ENCODE results near the gene HELZ2. TPM values are rescaled to one million over a fixed set of nuclear protein-coding genes. Genes with fewer than 3 reads are reported as not detected.

HELZ2 gene
- total and polyA plus RNA-seq, 2 experiments from 2014 or later, result 5.2 to 48.9 TPM

DNA sequence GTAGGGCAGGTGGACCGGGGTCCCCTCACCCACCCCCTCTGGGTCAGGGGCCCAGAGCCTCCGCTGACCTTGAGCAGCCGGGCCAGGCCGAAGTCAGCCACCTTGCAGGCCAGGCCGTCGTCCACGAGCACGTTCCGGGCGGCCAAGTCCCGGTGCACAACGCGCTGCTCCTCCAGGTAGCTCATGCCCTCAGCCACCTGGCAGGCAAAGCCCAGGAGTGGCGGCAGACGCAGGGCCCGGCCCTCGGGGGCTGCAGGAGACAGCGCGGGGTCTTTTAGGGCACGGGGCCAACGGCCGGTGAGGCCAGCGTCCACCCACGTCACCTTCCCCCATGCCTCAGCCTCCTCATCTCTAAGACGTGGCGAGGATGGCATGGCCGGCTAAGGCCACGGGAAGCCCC lies 32.7 kb downstream of the HELZ2 start (continued):
- TF ChIP-seq, protein P1, sequence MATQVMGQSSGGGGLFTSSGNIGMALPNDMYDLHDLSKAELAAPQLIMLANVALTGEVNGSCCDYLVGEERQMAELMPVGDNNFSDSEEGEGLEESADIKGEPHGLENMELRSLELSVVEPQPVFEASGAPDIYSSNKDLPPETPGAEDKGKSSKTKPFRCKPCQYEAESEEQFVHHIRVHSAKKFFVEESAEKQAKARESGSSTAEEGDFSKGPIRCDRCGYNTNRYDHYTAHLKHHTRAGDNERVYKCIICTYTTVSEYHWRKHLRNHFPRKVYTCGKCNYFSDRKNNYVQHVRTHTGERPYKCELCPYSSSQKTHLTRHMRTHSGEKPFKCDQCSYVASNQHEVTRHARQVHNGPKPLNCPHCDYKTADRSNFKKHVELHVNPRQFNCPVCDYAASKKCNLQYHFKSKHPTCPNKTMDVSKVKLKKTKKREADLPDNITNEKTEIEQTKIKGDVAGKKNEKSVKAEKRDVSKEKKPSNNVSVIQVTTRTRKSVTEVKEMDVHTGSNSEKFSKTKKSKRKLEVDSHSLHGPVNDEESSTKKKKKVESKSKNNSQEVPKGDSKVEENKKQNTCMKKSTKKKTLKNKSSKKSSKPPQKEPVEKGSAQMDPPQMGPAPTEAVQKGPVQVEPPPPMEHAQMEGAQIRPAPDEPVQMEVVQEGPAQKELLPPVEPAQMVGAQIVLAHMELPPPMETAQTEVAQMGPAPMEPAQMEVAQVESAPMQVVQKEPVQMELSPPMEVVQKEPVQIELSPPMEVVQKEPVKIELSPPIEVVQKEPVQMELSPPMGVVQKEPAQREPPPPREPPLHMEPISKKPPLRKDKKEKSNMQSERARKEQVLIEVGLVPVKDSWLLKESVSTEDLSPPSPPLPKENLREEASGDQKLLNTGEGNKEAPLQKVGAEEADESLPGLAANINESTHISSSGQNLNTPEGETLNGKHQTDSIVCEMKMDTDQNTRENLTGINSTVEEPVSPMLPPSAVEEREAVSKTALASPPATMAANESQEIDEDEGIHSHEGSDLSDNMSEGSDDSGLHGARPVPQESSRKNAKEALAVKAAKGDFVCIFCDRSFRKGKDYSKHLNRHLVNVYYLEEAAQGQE (IDR thresholded peaks at IDR 0.05; ENCODE audit: unreplicated experiment), result no peak
- TF ChIP-seq JUNB (IDR thresholded peaks at IDR 0.05; ENCODE audit: unreplicated experiment), result no peak
- no peak for TF ChIP-seq EZH2phosphoT487 (IDR thresholded peaks at IDR 0.05; ENCODE audit: unreplicated experiment)
- TF ChIP-seq, protein P2, sequence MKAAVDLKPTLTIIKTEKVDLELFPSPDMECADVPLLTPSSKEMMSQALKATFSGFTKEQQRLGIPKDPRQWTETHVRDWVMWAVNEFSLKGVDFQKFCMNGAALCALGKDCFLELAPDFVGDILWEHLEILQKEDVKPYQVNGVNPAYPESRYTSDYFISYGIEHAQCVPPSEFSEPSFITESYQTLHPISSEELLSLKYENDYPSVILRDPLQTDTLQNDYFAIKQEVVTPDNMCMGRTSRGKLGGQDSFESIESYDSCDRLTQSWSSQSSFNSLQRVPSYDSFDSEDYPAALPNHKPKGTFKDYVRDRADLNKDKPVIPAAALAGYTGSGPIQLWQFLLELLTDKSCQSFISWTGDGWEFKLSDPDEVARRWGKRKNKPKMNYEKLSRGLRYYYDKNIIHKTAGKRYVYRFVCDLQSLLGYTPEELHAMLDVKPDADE (IDR thresholded peaks at IDR 0.05), result no peak
- TF ChIP-seq ZNF114 (CRISPR knock-in tag; IDR thresholded peaks at IDR 0.05), result no peak
- TF ChIP-seq, protein P3, sequence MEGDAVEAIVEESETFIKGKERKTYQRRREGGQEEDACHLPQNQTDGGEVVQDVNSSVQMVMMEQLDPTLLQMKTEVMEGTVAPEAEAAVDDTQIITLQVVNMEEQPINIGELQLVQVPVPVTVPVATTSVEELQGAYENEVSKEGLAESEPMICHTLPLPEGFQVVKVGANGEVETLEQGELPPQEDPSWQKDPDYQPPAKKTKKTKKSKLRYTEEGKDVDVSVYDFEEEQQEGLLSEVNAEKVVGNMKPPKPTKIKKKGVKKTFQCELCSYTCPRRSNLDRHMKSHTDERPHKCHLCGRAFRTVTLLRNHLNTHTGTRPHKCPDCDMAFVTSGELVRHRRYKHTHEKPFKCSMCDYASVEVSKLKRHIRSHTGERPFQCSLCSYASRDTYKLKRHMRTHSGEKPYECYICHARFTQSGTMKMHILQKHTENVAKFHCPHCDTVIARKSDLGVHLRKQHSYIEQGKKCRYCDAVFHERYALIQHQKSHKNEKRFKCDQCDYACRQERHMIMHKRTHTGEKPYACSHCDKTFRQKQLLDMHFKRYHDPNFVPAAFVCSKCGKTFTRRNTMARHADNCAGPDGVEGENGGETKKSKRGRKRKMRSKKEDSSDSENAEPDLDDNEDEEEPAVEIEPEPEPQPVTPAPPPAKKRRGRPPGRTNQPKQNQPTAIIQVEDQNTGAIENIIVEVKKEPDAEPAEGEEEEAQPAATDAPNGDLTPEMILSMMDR (conservative IDR thresholded peaks at IDR 0.05; ENCODE audit: low read depth in 2 of 2), result no peak
- no peak for TF ChIP-seq EZH2 (IDR thresholded peaks at IDR 0.05; ENCODE audit: low read depth, unreplicated experiment)
- no peak for TF ChIP-seq NANOG (IDR thresholded peaks at IDR 0.05; ENCODE audit: borderline replicate concordance)
- TF ChIP-seq STAT1 (IDR thresholded peaks at IDR 0.05; ENCODE audit: unreplicated experiment), result no peak
- TF ChIP-seq CREB1 (CRISPR knock-in tag; IDR thresholded peaks at IDR 0.05; ENCODE audit: low read depth), result no peak

DNA sequence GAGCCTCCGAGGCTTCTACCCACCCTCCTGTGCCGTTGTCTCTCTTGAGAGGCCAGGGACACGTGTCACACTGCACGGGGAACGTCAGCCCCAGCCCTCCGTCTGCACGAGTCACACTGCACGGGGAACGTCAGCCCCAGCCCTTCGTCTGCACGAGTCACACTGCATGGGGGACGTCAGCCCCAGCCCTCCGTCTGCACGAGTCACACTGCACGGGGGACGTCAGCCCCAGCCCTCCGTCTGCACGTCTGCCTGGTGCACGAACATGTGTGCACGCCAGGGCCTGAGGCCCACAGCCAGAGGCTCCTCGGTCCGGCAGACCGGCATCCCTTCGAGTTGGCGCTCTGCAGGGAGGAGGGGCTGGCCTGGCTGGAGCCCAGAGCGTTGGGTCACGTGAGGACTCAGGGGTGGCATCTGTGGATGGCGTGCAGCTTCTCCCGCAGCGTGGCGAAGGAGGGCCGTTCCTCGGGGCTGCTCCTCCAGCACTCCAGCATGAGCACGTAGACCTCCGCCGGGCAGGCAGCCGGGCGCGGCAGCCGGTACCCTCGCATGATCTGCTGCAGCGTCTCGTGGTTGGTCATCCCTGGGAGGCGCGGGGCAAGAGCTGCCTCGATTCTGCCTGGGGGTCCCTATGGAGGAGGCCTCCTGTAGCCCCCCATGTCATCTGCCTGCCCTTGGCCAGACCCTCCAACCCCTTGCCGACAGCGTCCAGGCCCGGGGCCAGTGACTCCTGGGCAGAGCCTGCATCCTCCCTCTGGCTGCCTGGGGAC lies 33.4 kb downstream of the HELZ2 start:
- Histone ChIP-seq H3F3A (replicated peaks; ENCODE audit: low read depth) (no peaks in the 10 kb centered on the region), H3K36me3 (ENCODE audit: insufficient read depth) (no peaks in the 10 kb centered on the region), H2AFZ (no peak overlapping the region), H3K27me3 (ENCODE audit: insufficient read depth) (no peaks in the 10 kb centered on the region), H3K27ac (ENCODE audit: low read depth) (no peak overlapping the region), H3K4me1 (ENCODE audit: insufficient read depth) (no peaks in the 10 kb centered on the region), H3K4me2 (no peak overlapping the region), H3K4me3 (no peak overlapping the region), H3K9me2 (ENCODE audit: insufficient read depth) (no peaks in the 10 kb centered on the region), H4K20me1 (replicated peaks; ENCODE audit: insufficient read depth) (no peaks in the 10 kb centered on the region), H3K79me2 (replicated peaks; ENCODE audit: insufficient read depth) (no peaks in the 10 kb centered on the region)
- Mint-ChIP-seq H3K4me3 (no peak overlapping the region), H3K36me3 (ENCODE audit: low read depth) (peaks cover 4% of the 10 kb centered on the region; the same call in 1 of the 3 replicates), H3K27me3 (ENCODE audit: insufficient read depth, low read depth, poor library complexity) (peaks cover 9% of the 10 kb centered on the region), H3K4me1 (peaks cover 6% of the 10 kb centered on the region), H3K9me3 (no peaks in the 10 kb centered on the region; the same call in 2 of the 3 replicates), H3K27ac (no peak overlapping the region)
- DNase-seq (ENCODE audit: low spot score) (no peak), ATAC-seq (no peak)
- TF ChIP-seq NANOG (IDR thresholded peaks at IDR 0.05; ENCODE audit: borderline replicate concordance) (no peak), ZNF114 (CRISPR knock-in tag; IDR thresholded peaks at IDR 0.05) (no peak), EZH2phosphoT487 (IDR thresholded peaks at IDR 0.05; ENCODE audit: unreplicated experiment) (no peak), POLR2AphosphoS5 (IDR thresholded peaks at IDR 0.05; ENCODE audit: low read depth) (no peak), ZNF331 (CRISPR knock-in tag; IDR thresholded peaks at IDR 0.05; ENCODE audit: low read depth) (no peak), STAT1 (IDR thresholded peaks at IDR 0.05; ENCODE audit: unreplicated experiment) (no peak), EZH2 (IDR thresholded peaks at IDR 0.05; ENCODE audit: low read depth, unreplicated experiment) (no peak)
- TF ChIP-seq, protein P2 (IDR thresholded peaks at IDR 0.05), result no peak
- TF ChIP-seq, protein P3 (conservative IDR thresholded peaks at IDR 0.05; ENCODE audit: low read depth in 2 of 2), result no peak
